Fibroblast of upper back skin (primary cell): ENCODE measurements around the gene FAM217B.

Experiments
- DNase-seq: peaks from one replicate; pipeline ENCODE4 v3.0.0-alpha.2; 2013

Gene FAM217B

DNA sequence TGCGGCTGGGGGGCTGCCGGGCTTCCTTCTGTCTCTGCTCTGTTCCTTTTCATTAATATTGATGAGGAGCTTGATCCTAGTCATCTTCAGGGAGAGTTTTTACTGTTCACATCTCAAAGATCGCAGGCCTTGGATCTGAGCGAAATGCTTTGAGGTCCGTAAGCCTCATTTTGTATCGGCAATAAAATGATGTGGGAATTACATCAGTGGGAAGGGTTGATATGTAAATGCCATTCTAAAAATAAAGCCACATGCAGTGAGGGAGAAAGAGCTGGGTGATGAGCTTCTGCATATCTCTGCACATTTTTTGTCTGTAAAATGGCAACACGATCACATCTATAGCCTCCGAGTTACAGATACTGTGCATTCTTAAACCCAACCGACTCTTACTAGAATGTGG lies 42.9 kb downstream of the FAM217B start:
- DNase-seq, result no peak

DNA sequence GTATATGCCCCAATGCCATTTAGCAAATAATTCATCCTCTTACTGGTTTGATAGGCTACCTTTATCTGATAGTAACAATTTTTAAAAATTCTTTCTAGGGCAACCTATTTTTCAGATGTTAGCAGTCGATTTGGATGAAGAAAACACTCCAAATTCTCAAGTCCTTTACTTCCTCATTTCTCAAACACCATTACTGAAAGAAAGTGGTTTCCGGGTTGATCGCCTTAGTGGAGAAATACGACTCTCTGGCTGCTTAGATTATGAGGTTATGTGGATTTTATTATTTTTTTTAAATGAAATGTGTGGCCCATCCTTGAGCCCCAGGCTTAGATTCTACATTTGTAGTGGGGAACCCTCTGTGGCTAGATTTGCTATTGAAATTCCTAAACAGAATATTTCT lies 44.4 kb downstream of the FAM217B start:
- no peak for DNase-seq

DNA sequence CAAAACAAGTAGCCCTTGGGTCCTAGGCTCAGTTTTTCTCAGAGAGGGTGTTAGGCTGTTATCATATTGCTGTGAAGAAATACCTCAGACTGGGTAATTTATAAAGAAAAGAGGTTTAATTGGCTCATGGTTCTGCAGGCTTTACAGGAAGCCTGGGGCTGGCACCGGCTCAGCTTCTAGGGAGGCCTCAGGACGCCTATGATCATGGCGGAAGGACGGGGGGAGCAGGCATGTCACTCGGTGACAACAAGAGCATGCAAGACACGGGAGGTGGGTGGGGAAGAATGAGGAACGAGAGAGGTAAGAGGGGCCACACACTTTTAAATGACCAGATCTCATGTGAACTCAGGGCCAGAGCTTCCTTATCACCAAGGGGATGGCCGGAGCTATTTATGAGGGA lies 45.0 kb downstream of the FAM217B start:
- DNase-seq, result no peak

DNA sequence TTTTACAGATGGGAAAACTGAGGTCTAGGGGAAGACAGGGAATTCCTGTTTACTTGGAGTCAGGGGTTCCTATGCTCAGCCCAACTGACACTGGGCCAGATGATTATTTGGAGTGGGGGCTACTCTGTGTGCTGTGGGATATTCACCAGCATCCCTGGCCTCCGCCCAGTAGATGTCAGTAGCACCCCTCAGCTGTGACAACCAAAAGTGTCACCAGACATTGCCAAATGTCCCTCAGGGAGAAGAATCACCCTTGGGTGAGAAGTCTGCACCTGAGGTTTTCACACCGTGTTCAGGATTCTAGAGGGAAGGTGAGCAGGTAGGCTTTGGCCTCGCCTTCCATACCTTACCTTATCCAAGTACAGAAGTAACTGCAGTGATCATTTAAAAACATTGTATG lies 45.7 kb downstream of the FAM217B start:
- DNase-seq, result no peak

DNA sequence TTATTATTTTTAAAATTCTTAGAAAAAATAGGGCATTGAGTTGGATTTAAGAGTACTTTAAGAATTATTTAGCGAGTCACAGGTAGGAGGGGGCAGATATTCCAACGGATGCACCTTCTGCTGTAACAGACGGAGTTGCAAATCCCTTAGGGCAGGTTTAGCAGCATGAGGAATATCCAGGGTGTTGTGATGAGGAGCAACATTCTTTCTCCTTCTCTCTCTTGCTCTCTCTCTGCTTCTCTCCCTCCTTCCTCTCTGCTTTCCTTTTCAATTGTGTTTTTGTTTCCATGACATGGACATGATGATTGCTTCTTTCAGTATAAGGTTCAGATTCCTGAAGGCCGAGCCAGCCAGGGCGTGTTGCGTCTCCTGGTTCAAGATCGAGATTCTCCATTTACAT lies 46.9 kb downstream of the FAM217B start:
- no peak for DNase-seq

DNA sequence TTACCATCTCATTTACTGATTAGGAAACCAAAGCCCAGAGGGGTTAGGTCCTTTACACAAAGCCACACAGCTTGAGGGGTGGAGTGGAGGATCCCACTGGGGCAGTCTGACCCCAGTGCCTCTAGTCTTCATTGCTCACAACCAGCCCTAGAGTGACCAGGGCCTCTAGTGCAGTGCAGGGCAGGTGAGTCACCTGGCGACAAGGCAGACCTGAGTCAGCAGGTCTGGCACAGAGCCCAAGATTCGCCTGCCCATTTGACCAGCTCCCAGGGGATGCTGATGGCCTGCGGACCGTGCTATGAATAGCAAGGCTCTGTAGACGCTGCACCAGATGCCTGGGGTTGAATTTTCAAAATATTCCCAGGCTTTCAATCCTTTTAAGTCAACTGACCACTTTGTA lies 48.0 kb downstream of the FAM217B start:
- DNase-seq, result no peak

DNA sequence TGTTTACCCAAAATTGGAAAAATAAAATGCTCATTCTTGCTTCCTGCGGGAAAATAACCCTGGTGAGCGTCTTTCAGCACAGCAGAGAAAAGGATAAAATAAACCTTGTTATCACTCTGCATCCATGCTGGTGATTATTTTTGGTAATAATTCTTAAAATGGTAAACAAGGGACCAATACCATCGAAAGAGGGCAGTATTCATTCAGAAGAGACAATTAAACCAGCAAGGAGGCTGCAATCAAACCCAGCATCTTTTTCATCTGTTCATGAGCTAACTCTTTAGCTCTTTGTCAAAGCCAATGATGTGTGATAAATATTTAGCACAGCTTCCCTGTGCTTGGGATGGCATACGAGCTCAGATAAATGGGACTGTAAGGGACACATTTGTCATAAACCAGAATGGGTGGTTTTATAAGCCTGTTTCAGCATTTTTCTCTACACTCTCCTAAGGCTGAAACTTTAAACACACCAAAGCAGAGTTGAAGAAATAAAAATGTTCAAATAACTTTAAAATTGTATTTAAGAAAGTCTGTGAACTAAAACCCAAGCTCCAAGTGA lies 52.4 kb downstream of the FAM217B start:
- DNase-seq, result no peak

DNA sequence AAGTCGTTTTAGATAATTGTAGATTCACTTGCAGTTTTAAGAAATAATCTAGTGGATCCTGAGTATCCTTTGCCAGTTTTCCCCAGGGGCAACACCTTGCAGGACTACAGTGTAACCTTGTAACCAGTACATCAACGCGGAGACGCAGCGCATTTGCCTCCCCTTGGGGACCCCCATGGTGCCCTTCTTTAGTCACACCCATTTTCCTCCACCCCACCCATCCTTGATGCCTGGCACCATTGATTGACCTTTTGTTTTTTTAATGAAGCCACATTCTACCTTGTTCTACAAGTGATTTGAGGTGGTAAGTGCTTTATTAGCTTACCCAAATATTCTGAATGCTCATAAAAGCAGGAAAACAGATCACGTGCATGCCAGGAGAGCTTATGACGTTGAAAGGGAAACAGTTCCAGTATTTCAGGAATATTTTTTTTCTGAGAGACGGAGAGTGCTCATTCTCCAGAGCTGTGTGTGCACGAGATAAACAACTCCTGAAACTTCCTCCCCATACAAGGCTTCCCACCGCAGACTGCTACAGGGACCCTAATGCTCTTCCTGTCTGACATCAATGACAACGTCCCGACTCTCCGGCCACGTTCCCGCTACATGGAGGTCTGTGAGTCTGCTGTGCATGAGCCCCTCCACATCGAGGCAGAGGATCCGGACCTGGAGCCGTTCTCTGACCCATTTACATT lies 53.7 kb downstream of the FAM217B start:
- DNase-seq, result no peak

DNA sequence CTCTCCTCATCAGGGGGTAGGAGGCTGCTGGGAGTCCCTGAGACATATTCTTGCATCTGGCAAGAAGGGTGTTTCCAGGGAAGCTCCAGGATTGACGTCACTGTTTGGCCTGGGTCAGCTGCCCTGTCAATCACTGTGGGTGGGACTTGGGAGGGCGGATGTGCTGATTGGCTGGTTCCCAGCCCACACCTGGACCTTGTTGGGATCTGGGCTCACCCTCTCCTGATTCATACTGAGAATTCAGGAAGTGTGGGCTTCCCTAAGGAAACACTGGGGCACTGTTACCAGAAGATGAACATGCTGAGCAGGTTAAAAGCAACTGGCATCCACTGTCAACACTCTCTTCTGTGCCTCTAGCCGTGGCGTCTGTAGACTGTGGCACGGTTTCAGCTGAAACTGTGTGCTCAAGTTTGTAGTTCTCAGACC lies 54.5 kb downstream of the FAM217B start:
- peak; percentile 9 for DNase-seq

DNA sequence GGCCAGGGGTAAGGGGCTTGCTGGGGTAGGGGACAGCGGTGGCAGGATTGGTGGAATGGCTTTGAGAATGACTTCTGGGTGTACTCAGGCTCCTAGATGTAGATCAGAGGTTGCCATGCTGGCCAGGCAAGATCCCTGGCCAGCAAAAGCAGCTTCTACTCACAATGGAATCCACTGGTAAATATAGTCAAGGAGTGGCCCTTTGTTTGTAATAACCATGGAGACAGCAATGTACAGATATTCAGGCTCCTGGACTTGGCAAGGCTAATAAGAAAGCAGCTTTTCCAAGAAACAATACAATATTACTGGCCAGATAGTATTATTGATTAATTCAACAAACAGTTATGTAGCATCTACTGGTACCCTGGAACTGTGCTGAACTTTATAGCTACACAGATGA lies 55.9 kb downstream of the FAM217B start:
- no peak for DNase-seq

DNA sequence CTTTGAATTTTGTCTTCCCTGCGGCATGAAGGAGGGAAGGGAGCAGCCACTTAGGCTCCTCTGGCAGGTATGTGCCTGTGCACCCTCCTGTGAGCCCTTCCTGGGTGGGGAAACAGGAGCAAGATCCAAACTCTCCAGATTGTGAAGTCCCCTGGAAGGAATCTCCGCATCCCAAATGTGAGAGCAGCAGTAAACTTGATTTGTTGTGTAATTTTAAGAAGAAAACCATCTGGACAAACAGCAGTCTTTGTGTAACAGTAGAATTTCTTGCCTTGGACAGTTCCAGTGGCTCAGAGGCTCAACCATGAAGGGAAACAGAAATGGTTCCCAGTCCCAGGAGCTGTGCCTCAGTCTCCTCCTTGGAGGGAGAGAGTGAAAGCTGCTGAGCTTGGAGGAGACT lies 57.7 kb downstream of the FAM217B start:
- DNase-seq, result no peak
